HG02642 (cell line): ENCODE data around the gene BDH2.
A peak's percentile ranks its signal among the peaks of the same experiment; 100 is the strongest.

ENCODE experiments used
- ATAC-seq: cut with Tn5 transposase; IDR thresholded peaks from one replicate; pipeline ENCODE4 v1.9.1; 2021; ENCODE audit warnings: mild to moderate bottlenecking; ENCODE audit not compliant: unreplicated experiment, poor library complexity

BDH2 gene

DNA sequence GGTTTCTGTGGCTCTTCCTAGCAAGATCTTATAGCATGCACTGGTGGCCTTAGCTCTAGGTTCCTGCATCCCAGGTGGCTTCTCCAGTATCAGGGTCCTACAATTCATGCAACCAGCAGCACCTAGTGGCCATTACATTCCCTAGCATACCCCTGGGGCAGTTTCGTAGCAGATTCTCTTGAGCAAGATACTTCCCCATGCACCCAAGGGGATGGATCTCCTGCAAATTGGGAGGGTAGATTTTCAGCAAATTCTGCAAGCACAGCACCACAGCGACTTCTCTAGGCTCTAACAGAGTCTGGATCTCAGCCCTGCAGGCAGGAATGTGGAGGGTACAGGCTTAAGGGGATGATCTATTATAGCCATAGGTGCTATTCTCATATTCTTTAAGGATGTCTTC is 67.1 kb downstream of the BDH2 start:
- ATAC-seq = peak; percentile 71

GRCh38 chr4:103030791-103031190 is 68.8 kb downstream of the BDH2 start:
- no peak for ATAC-seq

DNA sequence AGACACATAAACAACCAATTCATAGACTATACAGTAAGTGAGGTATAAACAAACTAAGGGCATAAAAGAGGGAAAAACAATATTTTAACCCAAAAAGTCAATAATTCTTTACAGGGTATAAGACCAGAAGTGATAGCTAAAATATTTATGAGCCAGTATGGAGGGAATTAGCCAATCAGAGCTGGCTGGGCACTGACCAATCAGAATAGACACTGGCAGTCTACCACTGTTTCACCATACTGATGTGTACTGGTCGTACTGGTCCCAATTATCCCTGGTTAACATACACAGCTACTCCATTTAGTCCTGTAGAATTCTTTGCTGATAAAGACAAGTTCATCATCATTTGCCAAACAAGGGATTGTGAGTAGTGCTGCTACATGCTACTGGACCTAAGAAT is 70.3 kb downstream of the BDH2 start:
- ATAC-seq = no peak
